Liver (tissue), 9 donors: ENCODE results near the gene BTBD9. TPM values are rescaled to one million over a fixed set of nuclear protein-coding genes. Genes with fewer than 3 reads are reported as not detected.

Source experiments
- DNase-seq: peaks from one replicate; pipeline ENCODE4 v3.0.0-alpha.2; 2017; ENCODE audit warnings: low spot score
- H3K27ac ChIP-seq, 2 donors: one replicate each; pipeline ENCODE4 v1.7.0; 2013; ENCODE audit warnings: inconsistent platforms in 2 of 2, low read length in 2 of 2, control low read depth in 1 of 2, low read depth in 1 of 2, mild to moderate bottlenecking in 1 of 2
- H3K27me3 ChIP-seq, 4 donors: one replicate each; pipeline versions ENCODE4 v1.6.1 to v1.7.0; 2013; ENCODE audit warnings: low read length in 3 of 4, inconsistent platforms in 1 of 4, mild to moderate bottlenecking in 1 of 4, moderate library complexity in 1 of 4; ENCODE audit not compliant: control insufficient read depth in 4 of 4, insufficient read depth in 4 of 4
- H3K36me3 ChIP-seq, 4 donors: one replicate each; pipeline versions ENCODE4 v1.6.1 to v1.7.0; 2013; ENCODE audit warnings: low read length in 3 of 4, mild to moderate bottlenecking in 3 of 4, low read depth in 1 of 4, moderate library complexity in 1 of 4; ENCODE audit not compliant: control insufficient read depth in 4 of 4, insufficient read depth in 3 of 4
- H3K4me1 ChIP-seq, 4 donors: one replicate each; pipeline versions ENCODE4 v1.6.1 to v1.7.0; 2013; ENCODE audit warnings: low read length in 3 of 4, mild to moderate bottlenecking in 3 of 4, moderate library complexity in 1 of 4; ENCODE audit not compliant: control insufficient read depth in 4 of 4, insufficient read depth in 4 of 4
- H3K4me3 ChIP-seq, 3 donors: one replicate each; pipeline versions ENCODE4 v1.6.1 to v1.7.0; 2013; ENCODE audit warnings: low read length in 3 of 3, control low read depth in 1 of 3, low read depth in 1 of 3, mild to moderate bottlenecking in 1 of 3
- H3K9ac ChIP-seq, 2 donors: one replicate each; pipeline ENCODE4 v1.7.0; 2013; ENCODE audit warnings: low read length in 2 of 2, mild to moderate bottlenecking in 2 of 2, moderate library complexity in 2 of 2, control low read depth in 1 of 2, low read depth in 1 of 2
- H3K9me3 ChIP-seq, 4 donors: one replicate each; pipeline versions ENCODE4 v1.6.1 to v1.7.0; 2013; ENCODE audit warnings: low read length in 3 of 4; ENCODE audit not compliant: control insufficient read depth in 4 of 4
- ATF3 ChIP-seq: IDR thresholded peaks from 2 replicates; pipeline ENCODE4 v1.6.1; 2016; ENCODE audit warnings: antibody characterized with exemption
- FOXA2 ChIP-seq: IDR thresholded peaks from 2 replicates; pipeline ENCODE4 v1.6.1; 2016; ENCODE audit warnings: antibody characterized with exemption
- GABPA ChIP-seq, 2 donors: IDR thresholded peaks in 1 of 2; conservative IDR thresholded peaks in 1 of 2; 2 replicates each; pipeline ENCODE4 v1.6.1; 2016; ENCODE audit warnings: antibody characterized with exemption in 2 of 2, mild to moderate bottlenecking in 1 of 2, moderate library complexity in 1 of 2
- HNF4A ChIP-seq, 2 donors: conservative IDR thresholded peaks; 2 replicates each; pipeline ENCODE4 v1.6.1; 2016; ENCODE audit warnings: antibody characterized with exemption in 2 of 2, mild to moderate bottlenecking in 2 of 2
- JUND ChIP-seq, 2 donors: IDR thresholded peaks; 2 replicates each; pipeline ENCODE4 v1.6.1; 2016; ENCODE audit warnings: antibody characterized with exemption in 2 of 2
- MAX ChIP-seq: IDR thresholded peaks from 2 replicates; pipeline ENCODE4 v1.6.1; 2016; ENCODE audit warnings: antibody characterized with exemption
- NR2F2 ChIP-seq: IDR thresholded peaks from 2 replicates; pipeline ENCODE4 v1.6.1; 2016; ENCODE audit warnings: antibody characterized with exemption
- RAD21 ChIP-seq, 2 donors: IDR thresholded peaks; 2 replicates each; pipeline ENCODE4 v1.6.1; 2016; ENCODE audit warnings: antibody characterized with exemption in 2 of 2, mild to moderate bottlenecking in 2 of 2
- REST ChIP-seq: IDR thresholded peaks from 2 replicates; pipeline ENCODE4 v1.6.1; 2016; ENCODE audit warnings: antibody characterized with exemption, mild to moderate bottlenecking
- RXRA ChIP-seq, 2 donors: IDR thresholded peaks; 2 replicates each; pipeline ENCODE4 v1.6.1; 2017 to 2018; ENCODE audit warnings: antibody characterized with exemption in 2 of 2, mild to moderate bottlenecking in 1 of 2
- SP1 ChIP-seq: IDR thresholded peaks from 2 replicates; pipeline ENCODE4 v1.6.1; 2018; ENCODE audit warnings: antibody characterized with exemption, mild to moderate bottlenecking
- TAF1 ChIP-seq: conservative IDR thresholded peaks from 2 replicates; pipeline ENCODE4 v1.6.1; 2016; ENCODE audit warnings: antibody characterized with exemption, mild to moderate bottlenecking
- ZBTB33 ChIP-seq: IDR thresholded peaks from 2 replicates; pipeline ENCODE4 v1.6.1; 2016; ENCODE audit warnings: antibody characterized with exemption
- WGBS: extraction: QIAGEN DNeasy Blood & Tissue Kit; methylation state at CpG from one replicate; pipeline ENCODE4 v1.1.7; 2013; 5-methylcytosine and 5-hydroxymethylcytosine counted together
- polyA plus RNA-seq, 2 donors: library from polyadenylated mRNA; stranded (reverse) in 1 of 2; unstranded in 1 of 2; fragments of 200-250 nt in 1 of 2; fragments of >200 nt in 1 of 2; fragmentation: Nextera tagmentation in 1 of 2; extraction: Ambion mirVana in 1 of 2; gene quantifications; one replicate each; pipeline versions ENCODE4 v1.2.1 to v1.2.3, GENCODE V29; 2013 to 2015
- total RNA-seq, 2 donors: library from RNA; depleted of rRNA; stranded (reverse); fragments of >200 nt; gene quantifications; one replicate each; pipeline ENCODE4 v1.2.3, GENCODE V29; 2014
- donor health status: healthy.
- donor health status: healthy.
- donor health status: healthy.
- donor health status: healthy.
- donor health status: healthy.

Gene BTBD9
- total and polyA plus RNA-seq, 4 donors = 2.0 to 12.4 (median 5.7) TPM

GRCh38 chr6:38495922-38496635, 143.7 kb downstream of the BTBD9 start:
- Histone ChIP-seq H3K9me3 (no peaks in the 10 kb centered on the region), H3K27ac (no peak overlapping the region), H3K27me3 (no peaks in the 10 kb centered on the region), H3K36me3 (no peaks in the 10 kb centered on the region), H3K4me3 (no peak overlapping the region), H3K9ac (no peak overlapping the region), H3K4me1 (no peaks in the 10 kb centered on the region)
- no peak for TF ChIP-seq RAD21 (IDR thresholded peaks at IDR 0.05)
- no peak for TF ChIP-seq NR2F2
- no peak for TF ChIP-seq ATF3
- TF ChIP-seq RXRA (IDR thresholded peaks at IDR 0.05) = no peak
- no peak for TF ChIP-seq TAF1
- TF ChIP-seq MAX = no peak
- no peak for TF ChIP-seq JUND (IDR thresholded peaks at IDR 0.05)
- TF ChIP-seq FOXA2 = no peak
- DNase-seq = no peak
- 82% methylated on average over 5 of the region's 5 CpGs for WGBS

GRCh38 chr6:38495518-38495917, 144.2 kb downstream of the BTBD9 start:
- DNase-seq = no peak
- Histone ChIP-seq H3K36me3 (no peaks in the 10 kb centered on the region), H3K27me3 (no peaks in the 10 kb centered on the region), H3K9ac (no peak overlapping the region), H3K4me3 (no peak overlapping the region), H3K9me3 (no peaks in the 10 kb centered on the region), H3K27ac (no peak overlapping the region), H3K4me1 (no peaks in the 10 kb centered on the region)
- TF ChIP-seq SP1 = no peak
- no peak for TF ChIP-seq ZBTB33
- no peak for TF ChIP-seq RAD21 (IDR thresholded peaks at IDR 0.05)
- TF ChIP-seq NR2F2 = no peak
- no peak for TF ChIP-seq GABPA (IDR thresholded peaks at IDR 0.05 in 1 of 2, conservative IDR thresholded peaks at IDR 0.05 in 1 of 2)
- TF ChIP-seq MAX = no peak
- TF ChIP-seq TAF1 = no peak
- TF ChIP-seq HNF4A (conservative IDR thresholded peaks at IDR 0.05) = no peak
- TF ChIP-seq REST = no peak
- no peak for TF ChIP-seq FOXA2
- 87% methylated on average over 5 of the region's 5 CpGs for WGBS
